HL-60 (cell line): Measurements from ENCODE around the gene EIF3I.

Source experiments
- DNase-seq, 2 experiments: peaks; one replicate each; pipeline ENCODE4 v3.0.0-alpha.2; 2010 to 2020; ENCODE audit warnings: low read depth in 1 of 2, low spot score in 1 of 2
- H3K27ac ChIP-seq: fragments of 250-450 bp; sonication (Bioruptor Pico); replicated peaks from 2 replicates; pipeline ENCODE4 v1.5.1; 2020; ENCODE audit warnings: mild to moderate bottlenecking, moderate library complexity
- H3K27me3 ChIP-seq: fragments of 250-450 bp; sonication (Bioruptor Pico); 2 replicates; pipeline ENCODE4 v1.5.1; 2021; ENCODE audit warnings: mild to moderate bottlenecking, moderate library complexity; ENCODE audit not compliant: insufficient read depth, poor library complexity, severe bottlenecking
- H3K4me3 ChIP-seq: replicated peaks from 2 replicates; pipeline ENCODE4 v1.5.1; 2011; ENCODE audit warnings: mild to moderate bottlenecking, control low read depth, low read length; ENCODE audit not compliant: insufficient read depth
- CTCF ChIP-seq: IDR thresholded peaks from one replicate; pipeline ENCODE4 v1.5.1; 2011; ENCODE audit warnings: low read length, control low read depth, inconsistent platforms; ENCODE audit not compliant: insufficient read depth
- GABPA ChIP-seq: IDR thresholded peaks from 2 replicates; pipeline ENCODE4 v1.6.1; 2012; ENCODE audit warnings: low read depth
- POLR2AphosphoS5 ChIP-seq: IDR thresholded peaks from 2 replicates; pipeline ENCODE4 v1.6.1; 2012; ENCODE audit warnings: low read depth
- REST ChIP-seq: IDR thresholded peaks from 2 replicates; pipeline ENCODE4 v1.6.1; 2012; ENCODE audit warnings: low read depth; ENCODE audit not compliant: insufficient replicate concordance
- SPI1 ChIP-seq: IDR thresholded peaks from 2 replicates; pipeline ENCODE4 v1.6.1; 2012; ENCODE audit warnings: low read depth, mild to moderate bottlenecking, borderline replicate concordance

EIF3I gene

GRCh38 chr1:32192220-32192948 is 29.8 kb upstream of the EIF3I start:
- no peak for DNase-seq
- Histone ChIP-seq H3K4me3 (no peak overlapping the region), H3K27me3 (no peaks in the 10 kb centered on the region), H3K27ac (no peak overlapping the region)
- TF ChIP-seq CTCF = no peak
- no peak for TF ChIP-seq REST
- no peak for TF ChIP-seq SPI1
- TF ChIP-seq GABPA = no peak
- TF ChIP-seq POLR2AphosphoS5 = no peak

GRCh38 chr1:32194984-32195383 is 27.2 kb upstream of the EIF3I start:
- no peak for DNase-seq
- H3K4me3 ChIP-seq = no peak overlapping the region
- no peak overlapping the region for H3K27ac ChIP-seq
- H3K27me3 ChIP-seq = no peaks in the 10 kb centered on the region
- TF ChIP-seq SPI1 = no peak
- no peak for TF ChIP-seq REST
- no peak for TF ChIP-seq POLR2AphosphoS5
- no peak for TF ChIP-seq CTCF
- TF ChIP-seq GABPA = no peak

GRCh38 chr1:32195531-32195930 is 26.7 kb upstream of the EIF3I start:
- no peaks in the 10 kb centered on the region for H3K27me3 ChIP-seq
- no peak overlapping the region for H3K27ac ChIP-seq
- no peak for DNase-seq
- H3K4me3 ChIP-seq = no peak overlapping the region
- TF ChIP-seq CTCF (no peak), REST (no peak), SPI1 (no peak), GABPA (no peak), POLR2AphosphoS5 (no peak)
